Measurements from ENCODE around the gene IER5. TPM values are rescaled to one million over a fixed set of nuclear protein-coding genes. Genes with fewer than 3 reads are reported as not detected.
"Not testable (repeated sequence)": the region's sequence is repeated elsewhere in the genome, so short reads cannot be mapped to it uniquely, and the experiment has no call there.

Gene IER5
- total and polyA plus RNA-seq, 2 donors (not counting 1 experiment from before 2014, with no cell fraction given) = 98.1 to 166 TPM

- ChIA-PET CTCF (interaction anchor here (1.2 to 2.0 kb wide), 3 partner anchors 9 to 31 kb away, joined by 5 to 9 read pairs (median 7); no protein-coding TSS in a partner anchor), POLR2A (interaction anchor here (0.6 kb wide), 1 partner anchor 26 kb away, joined by 3 read pairs; no protein-coding TSS in a partner anchor)
- no peaks in the 10 kb centered on the region for H3K9me3 Mint-ChIP-seq (ENCODE audit: insufficient read depth)
- H3K4me2 ChIP-seq (replicated peaks; ENCODE audit: low read depth, low read length, poor library complexity, severe bottlenecking) = no peak overlapping the region
- no peaks in the 10 kb centered on the region for H3K27me3 Mint-ChIP-seq
- H4K20me1 ChIP-seq (ENCODE audit: control insufficient read depth, insufficient read depth, low read length, poor library complexity, severe bottlenecking) = no peaks in the 10 kb centered on the region
- H3K9ac ChIP-seq (ENCODE audit: low read length) = no peak overlapping the region
- H3K4me3 Mint-ChIP-seq = no peak overlapping the region
- no peak for DNase-seq
- H2AFZ ChIP-seq (ENCODE audit: insufficient read depth, low read depth, low read length, poor library complexity, severe bottlenecking) = no peak overlapping the region
- ATAC-seq (ENCODE audit: low read depth) = no peak
- H3K4me1 ChIP-seq (ENCODE audit: control insufficient read depth in 2 of 2, insufficient read depth in 2 of 2, low read length in 2 of 2) = peaks cover 27 to 28% of the 10 kb centered on the region in 2 donors
- no peaks in the 10 kb centered on the region for H3K79me2 ChIP-seq (ENCODE audit: control insufficient read depth, insufficient read depth, low read length)
- no peaks in the 10 kb centered on the region for H3K9me3 ChIP-seq (ENCODE audit: control extremely low read depth in 1 of 3, control insufficient read depth in 2 of 3, insufficient read depth in 1 of 3, low read length in 2 of 3)
- TF ChIP-seq CTCF (IDR thresholded peaks at IDR 0.05) (no peak), EZH2 (IDR thresholded peaks at IDR 0.05; ENCODE audit: borderline replicate concordance, insufficient read depth, low read depth, low read length, poor library complexity, severe bottlenecking) (no peak)
- H3K27ac ChIP-seq (ENCODE audit: low read length in 2 of 2) = no peak overlapping the region
- WGBS (ENCODE audit: insufficient coverage) = 96% methylated on average over 10 of the region's 11 CpGs
- H3K4me1 Mint-ChIP-seq = peaks cover 36% of the 10 kb centered on the region
- no peak overlapping the region for H3K27ac Mint-ChIP-seq
- H3K4me3 ChIP-seq (ENCODE audit: control extremely low read depth in 1 of 5, extremely low read depth in 1 of 5, insufficient read depth in 1 of 5, low read depth in 2 of 5, low read length in 4 of 5) = no peak overlapping the region
- H3K27me3 ChIP-seq (replicated peaks in 1 of 4; ENCODE audit: control extremely low read depth in 1 of 4, control insufficient read depth in 3 of 4, insufficient read depth in 4 of 4, low read length in 3 of 4) = no peaks in the 10 kb centered on the region
- intact Hi-C loops (cut with micrococcal nuclease) = no loop called here
- H3K36me3 ChIP-seq (replicated peaks in 1 of 2; ENCODE audit: control extremely low read depth in 1 of 2, control insufficient read depth in 1 of 2, extremely low read depth in 1 of 2, insufficient read depth in 2 of 2, low read length in 1 of 2) = no peaks in the 10 kb centered on the region
These were observed 26.3 kb downstream of the IER5 start for GRCh38 chr1:181114574-181115367.

GRCh38 chr1:181115368-181115684 lies 26.8 kb downstream of the IER5 start:
- Histone ChIP-seq H3K4me3 (ENCODE audit: control extremely low read depth in 1 of 5, extremely low read depth in 1 of 5, insufficient read depth in 1 of 5, low read depth in 2 of 5, low read length in 4 of 5) (no peak overlapping the region), H3K4me1 (ENCODE audit: control insufficient read depth in 2 of 2, insufficient read depth in 2 of 2, low read length in 2 of 2) (peaks cover 27 to 28% of the 10 kb centered on the region in 2 donors), H3K36me3 (replicated peaks in 1 of 2; ENCODE audit: control extremely low read depth in 1 of 2, control insufficient read depth in 1 of 2, extremely low read depth in 1 of 2, insufficient read depth in 2 of 2, low read length in 1 of 2) (no peaks in the 10 kb centered on the region), H3K79me2 (ENCODE audit: control insufficient read depth, insufficient read depth, low read length) (no peaks in the 10 kb centered on the region), H2AFZ (ENCODE audit: insufficient read depth, low read depth, low read length, poor library complexity, severe bottlenecking) (no peak overlapping the region), H4K20me1 (ENCODE audit: control insufficient read depth, insufficient read depth, low read length, poor library complexity, severe bottlenecking) (no peaks in the 10 kb centered on the region), H3K9me3 (ENCODE audit: control extremely low read depth in 1 of 3, control insufficient read depth in 2 of 3, insufficient read depth in 1 of 3, low read length in 2 of 3) (no peaks in the 10 kb centered on the region), H3K4me2 (replicated peaks; ENCODE audit: low read depth, low read length, poor library complexity, severe bottlenecking) (no peak overlapping the region), H3K27me3 (replicated peaks in 1 of 4; ENCODE audit: control extremely low read depth in 1 of 4, control insufficient read depth in 3 of 4, insufficient read depth in 4 of 4, low read length in 3 of 4) (no peaks in the 10 kb centered on the region), H3K9ac (ENCODE audit: low read length) (no peak overlapping the region), H3K27ac (ENCODE audit: low read length in 2 of 2) (no peak overlapping the region)
- H3K9me3 Mint-ChIP-seq (ENCODE audit: insufficient read depth) = no peaks in the 10 kb centered on the region
- H3K27ac Mint-ChIP-seq = no peak overlapping the region
- H3K4me1 Mint-ChIP-seq = peaks cover 36% of the 10 kb centered on the region
- no peak for DNase-seq
- TF ChIP-seq CTCF (IDR thresholded peaks at IDR 0.05) (no peak), EZH2 (IDR thresholded peaks at IDR 0.05; ENCODE audit: borderline replicate concordance, insufficient read depth, low read depth, low read length, poor library complexity, severe bottlenecking) (no peak)
- intact Hi-C loops (cut with micrococcal nuclease) = no loop called here
- 93% methylated on average over 3 of the region's 3 CpGs for WGBS (ENCODE audit: insufficient coverage)
- ATAC-seq (ENCODE audit: low read depth) = no peak
- H3K4me3 Mint-ChIP-seq = no peak overlapping the region
- no peaks in the 10 kb centered on the region for H3K27me3 Mint-ChIP-seq
- ChIA-PET POLR2A (interaction anchor here (0.6 kb wide), 1 partner anchor 25 kb away, joined by 3 read pairs; no protein-coding TSS in a partner anchor), CTCF (interaction anchor here (1.2 to 2.1 kb wide), 4 partner anchors 10 to 31 kb away, joined by 5 to 9 read pairs (median 7); no protein-coding TSS in a partner anchor)

GRCh38 chr1:181115971-181116370 lies 27.5 kb downstream of the IER5 start:
- H3K4me2 ChIP-seq (replicated peaks; ENCODE audit: low read depth, low read length, poor library complexity, severe bottlenecking); ATAC-seq (ENCODE audit: low read depth); DNase-seq; H3K4me3 Mint-ChIP-seq; H3K9ac ChIP-seq (ENCODE audit: low read length); H3K9me3 ChIP-seq (ENCODE audit: control extremely low read depth in 1 of 3, control insufficient read depth in 2 of 3, insufficient read depth in 1 of 3, low read length in 2 of 3); H3K9me3 Mint-ChIP-seq (ENCODE audit: insufficient read depth); intact Hi-C loops (cut with micrococcal nuclease); POLR2A ChIA-PET; H3K27ac Mint-ChIP-seq; H3K27ac ChIP-seq (ENCODE audit: low read length in 2 of 2); H3K4me3 ChIP-seq (ENCODE audit: control extremely low read depth in 1 of 5, extremely low read depth in 1 of 5, insufficient read depth in 1 of 5, low read depth in 2 of 5, low read length in 4 of 5); H3K79me2 ChIP-seq (ENCODE audit: control insufficient read depth, insufficient read depth, low read length); H3K27me3 Mint-ChIP-seq; H3K27me3 ChIP-seq (replicated peaks in 1 of 4; ENCODE audit: control extremely low read depth in 1 of 4, control insufficient read depth in 3 of 4, insufficient read depth in 4 of 4, low read length in 3 of 4); H2AFZ ChIP-seq (ENCODE audit: insufficient read depth, low read depth, low read length, poor library complexity, severe bottlenecking); H4K20me1 ChIP-seq (ENCODE audit: control insufficient read depth, insufficient read depth, low read length, poor library complexity, severe bottlenecking); H3K36me3 ChIP-seq (replicated peaks in 1 of 2; ENCODE audit: control extremely low read depth in 1 of 2, control insufficient read depth in 1 of 2, extremely low read depth in 1 of 2, insufficient read depth in 2 of 2, low read length in 1 of 2): not testable (repeated sequence)
- 100% methylated on average over 6 of the region's 9 CpGs for WGBS (ENCODE audit: insufficient coverage)
- peaks cover 27 to 28% of the 10 kb centered on the region in 2 donors for H3K4me1 ChIP-seq (ENCODE audit: control insufficient read depth in 2 of 2, insufficient read depth in 2 of 2, low read length in 2 of 2)
- H3K4me1 Mint-ChIP-seq = peaks cover 35% of the 10 kb centered on the region
- CTCF ChIA-PET = interaction anchor here (0.9 to 2.1 kb wide), 5 partner anchors 10 to 32 kb away, joined by 3 to 9 read pairs (median 5); no protein-coding TSS in a partner anchor
